CD4-positive, alpha-beta T cell treated with Interleukin-15 for 4 hours (primary cell): ENCODE measurements around the gene RNU1-4.
"Not testable (repeated sequence)": the region's sequence is repeated elsewhere in the genome, so short reads cannot be mapped to it uniquely, and the experiment has no call there.

Source experiments
- DNase-seq: peaks from one replicate; pipeline ENCODE4 v3.0.0-alpha.2; 2020; ENCODE audit warnings: low spot score

RNU1-4 gene

GRCh38 chr1:16708704-16709103, 31.6 kb upstream of the RNU1-4 start:
- DNase-seq = not testable (repeated sequence)

GRCh38 chr1:16709659-16710087, 30.6 kb upstream of the RNU1-4 start:
- DNase-seq = peak; percentile 44

- DNase-seq = not testable (repeated sequence)
These were observed 29.7 kb upstream of the RNU1-4 start for GRCh38 chr1:16710618-16711017.

GRCh38 chr1:16712131-16712530, 28.2 kb upstream of the RNU1-4 start:
- not testable (repeated sequence) for DNase-seq

GRCh38 chr1:16712582-16712981, 27.7 kb upstream of the RNU1-4 start:
- DNase-seq = not testable (repeated sequence)

- not testable (repeated sequence) for DNase-seq
These were observed 27.3 kb upstream of the RNU1-4 start for GRCh38 chr1:16712984-16713383.

GRCh38 chr1:16713480-16713879, 26.8 kb upstream of the RNU1-4 start:
- not testable (repeated sequence) for DNase-seq

- DNase-seq = no peak
These were observed 23.5 kb upstream of the RNU1-4 start for GRCh38 chr1:16716691-16717335.

- DNase-seq = no peak
These were observed 22.8 kb upstream of the RNU1-4 start for GRCh38 chr1:16717336-16718098.

- DNase-seq = not testable (repeated sequence)
These were observed 22.0 kb upstream of the RNU1-4 start for GRCh38 chr1:16718099-16718907.

- DNase-seq = no peak
These were observed 21.3 kb upstream of the RNU1-4 start for GRCh38 chr1:16718908-16719533.

GRCh38 chr1:16719571-16720350, 20.6 kb upstream of the RNU1-4 start:
- no peak for DNase-seq

- no peak for DNase-seq
These were observed 19.7 kb upstream of the RNU1-4 start for GRCh38 chr1:16720351-16721223.

- DNase-seq = no peak
These were observed 18.3 kb upstream of the RNU1-4 start for GRCh38 chr1:16721871-16722641.

GRCh38 chr1:16724718-16725438, 15.4 kb upstream of the RNU1-4 start:
- DNase-seq = no peak

GRCh38 chr1:16725439-16726245, 14.7 kb upstream of the RNU1-4 start:
- DNase-seq = not testable (repeated sequence)

GRCh38 chr1:16727190-16728111, 12.9 kb upstream of the RNU1-4 start:
- DNase-seq = peak; percentile 44
